Measurements from ENCODE around the gene HS1BP3.

The HS1BP3 gene

DNA sequence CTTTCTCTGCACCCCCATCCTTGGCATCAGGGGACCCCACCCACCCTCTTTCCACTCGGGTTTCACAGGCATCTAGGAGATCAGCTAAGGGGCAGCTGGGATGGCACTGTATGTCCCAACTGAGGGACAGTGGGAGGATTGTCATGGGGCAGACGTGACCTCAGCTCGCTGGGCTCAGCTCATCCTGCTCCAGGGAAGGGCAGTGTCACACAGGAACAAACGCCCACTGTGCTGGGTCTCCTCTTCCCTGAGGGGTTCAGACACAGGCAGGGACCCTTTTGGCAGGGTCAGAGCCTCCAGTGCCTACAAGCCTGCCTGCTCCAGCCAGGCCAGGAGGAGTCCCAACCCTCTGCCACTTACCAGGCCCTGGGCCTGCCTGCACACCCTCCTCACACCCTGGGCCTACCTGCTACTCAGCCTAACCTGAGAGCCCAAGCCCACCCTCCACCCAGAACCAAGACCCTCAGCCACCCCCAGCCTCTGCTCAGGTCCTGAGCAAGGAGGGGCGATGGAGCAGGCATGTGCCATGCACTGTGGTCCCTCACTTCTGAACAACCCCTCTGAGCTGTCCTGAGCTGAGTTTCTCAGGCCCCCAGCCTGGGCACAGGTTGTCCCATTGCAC lies 68.2 kb downstream of the HS1BP3 start:
- DNase-seq = no peak

DNA sequence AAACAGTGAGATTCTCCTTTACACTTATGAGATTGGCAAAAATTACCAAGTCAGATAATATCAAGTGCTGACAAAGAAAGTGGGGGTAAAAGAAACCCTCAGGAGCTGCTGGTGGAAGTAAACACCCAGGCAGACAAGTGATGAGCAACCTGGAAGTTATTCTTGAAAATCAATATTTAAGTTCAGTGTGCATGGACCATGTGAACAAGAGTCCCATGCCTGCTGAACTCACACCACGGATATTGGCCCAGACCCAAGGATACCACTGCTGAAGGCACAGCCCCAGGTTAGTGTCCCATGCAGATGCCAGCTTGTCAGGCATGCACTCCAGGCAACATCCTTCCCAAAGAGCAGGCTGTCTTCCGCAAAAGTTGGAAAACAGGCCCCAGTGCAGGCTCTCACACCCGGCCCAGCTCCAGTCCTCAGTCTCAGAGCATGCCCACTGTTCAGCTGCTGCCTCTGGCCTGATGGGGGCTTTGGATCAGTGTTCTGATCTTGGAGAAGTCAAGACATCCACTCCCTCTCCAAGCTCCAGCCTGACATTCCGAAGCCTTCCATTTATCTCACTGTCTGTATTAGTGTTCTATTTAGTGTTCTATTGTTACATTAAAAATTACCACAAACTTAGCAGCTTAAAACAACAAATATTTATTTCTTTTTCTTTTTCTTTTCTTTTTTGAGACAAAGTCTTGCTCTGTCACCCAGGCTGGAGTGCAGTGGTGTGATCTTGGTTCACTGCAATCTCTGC lies 70.0 kb downstream of the HS1BP3 start:
- DNase-seq = no peak

- no peak for DNase-seq
Measured at GRCh38 chr2:20579866-20580265, 71.0 kb downstream of the HS1BP3 start.

DNA sequence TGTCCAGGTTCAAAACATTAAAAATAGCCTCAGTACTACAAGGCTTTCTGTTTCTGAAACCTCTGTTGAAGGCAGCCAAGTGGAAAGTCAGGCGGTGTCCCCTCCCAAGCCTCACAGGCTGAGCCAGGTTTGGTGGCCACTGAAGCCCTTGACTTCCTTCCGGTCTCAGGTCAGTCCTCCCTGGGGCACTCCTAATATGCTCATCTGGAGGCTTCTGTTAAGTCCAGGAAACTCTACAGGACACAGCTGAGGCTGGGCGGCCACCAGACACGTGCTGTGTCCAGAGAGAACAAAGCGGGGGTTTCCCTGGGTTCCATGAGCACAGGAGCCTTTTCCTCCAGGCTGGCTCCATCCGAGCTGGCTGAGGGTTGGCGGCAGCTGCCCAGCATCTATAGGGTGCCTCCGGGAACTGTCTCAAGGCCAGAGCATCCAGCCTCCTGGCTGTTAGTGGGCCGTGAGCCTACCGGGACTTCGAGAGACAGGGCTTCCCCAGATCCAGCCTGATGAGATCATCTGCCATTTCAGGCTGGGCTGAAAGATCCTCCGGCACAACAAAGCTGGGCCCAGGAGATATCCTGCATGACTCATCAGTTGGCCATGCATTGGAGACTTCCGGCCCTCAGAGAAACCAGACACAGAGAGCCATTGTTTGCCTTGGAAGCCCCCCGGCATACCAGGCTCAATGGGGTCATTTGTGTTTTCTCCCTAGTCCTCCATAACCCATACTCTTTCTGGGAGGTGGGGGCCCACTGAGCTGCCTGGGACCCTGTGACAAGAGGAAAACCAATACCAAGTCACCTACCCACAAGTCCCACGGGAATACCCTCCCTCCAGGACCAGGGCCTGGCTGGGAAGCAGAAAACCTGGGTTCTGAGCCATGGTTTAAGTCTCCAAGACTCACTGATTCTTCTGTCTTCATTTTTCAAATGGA lies 71.7 kb downstream of the HS1BP3 start:
- peak; percentile 99 for DNase-seq

DNA sequence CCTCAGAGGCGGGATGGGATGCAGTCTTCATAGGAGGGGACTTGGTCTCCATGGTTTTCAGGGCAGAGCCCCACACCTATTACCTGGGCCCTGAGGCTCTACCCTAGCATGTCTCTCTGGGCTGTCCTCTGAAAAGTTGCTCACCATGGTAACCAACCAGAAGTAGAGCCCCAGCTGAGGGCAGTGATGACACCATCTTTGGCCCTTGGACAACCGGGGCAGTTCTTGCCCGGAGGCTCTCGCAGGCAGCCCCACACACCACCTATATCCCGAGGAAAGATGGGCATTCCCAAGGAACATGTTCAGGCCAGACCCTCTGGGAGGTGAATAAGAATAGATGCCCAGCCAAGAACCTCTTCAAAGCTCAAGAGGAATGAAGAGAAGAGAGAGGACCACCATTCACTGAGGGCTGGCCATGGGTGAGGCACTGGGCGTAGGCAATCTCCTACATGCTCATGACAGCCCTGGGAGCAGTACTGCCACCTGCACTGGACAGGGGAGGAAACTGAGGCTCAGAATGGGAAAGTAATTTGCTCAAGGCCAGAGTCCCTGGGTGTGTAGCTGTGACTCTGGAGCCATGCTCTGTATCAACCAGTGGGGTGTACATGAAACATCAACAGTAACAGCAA lies 72.5 kb downstream of the HS1BP3 start:
- no peak for DNase-seq

DNA sequence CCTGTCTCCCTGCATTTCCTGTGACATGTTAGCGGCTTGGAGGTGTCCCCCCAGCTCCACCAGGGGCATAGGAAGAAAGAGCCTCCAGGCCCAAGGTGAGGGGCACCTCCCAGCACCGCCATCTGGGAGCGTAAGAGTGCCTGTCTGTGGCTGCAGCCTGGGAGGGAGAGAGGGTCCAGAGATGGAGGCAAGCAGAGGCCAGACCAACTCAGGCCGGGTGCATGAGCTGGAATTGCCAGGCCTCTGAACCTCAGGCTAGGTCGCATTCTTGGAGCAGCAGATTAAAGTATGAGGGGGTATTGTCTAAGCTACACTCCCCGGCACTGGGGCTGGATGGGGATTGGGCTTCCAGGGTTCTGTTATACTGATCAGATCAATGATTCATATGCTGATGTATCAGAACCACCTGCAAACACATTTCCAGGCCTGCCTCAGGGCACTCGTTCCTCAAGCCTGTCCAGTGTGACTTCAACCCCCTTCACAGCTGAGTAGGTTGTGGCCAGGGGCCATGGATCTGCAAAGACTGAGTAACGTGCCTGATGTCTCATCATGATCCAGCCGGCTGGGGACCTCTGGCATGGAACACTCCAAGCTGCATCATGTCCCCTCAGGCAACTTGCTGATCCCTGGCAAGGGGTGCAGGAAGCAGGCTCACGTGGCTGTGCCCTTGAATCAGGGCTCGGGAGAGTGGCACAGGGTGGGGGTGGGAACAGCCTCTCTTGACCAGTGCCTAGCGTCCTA lies 73.2 kb downstream of the HS1BP3 start:
- peak; percentile 98 for DNase-seq

DNA sequence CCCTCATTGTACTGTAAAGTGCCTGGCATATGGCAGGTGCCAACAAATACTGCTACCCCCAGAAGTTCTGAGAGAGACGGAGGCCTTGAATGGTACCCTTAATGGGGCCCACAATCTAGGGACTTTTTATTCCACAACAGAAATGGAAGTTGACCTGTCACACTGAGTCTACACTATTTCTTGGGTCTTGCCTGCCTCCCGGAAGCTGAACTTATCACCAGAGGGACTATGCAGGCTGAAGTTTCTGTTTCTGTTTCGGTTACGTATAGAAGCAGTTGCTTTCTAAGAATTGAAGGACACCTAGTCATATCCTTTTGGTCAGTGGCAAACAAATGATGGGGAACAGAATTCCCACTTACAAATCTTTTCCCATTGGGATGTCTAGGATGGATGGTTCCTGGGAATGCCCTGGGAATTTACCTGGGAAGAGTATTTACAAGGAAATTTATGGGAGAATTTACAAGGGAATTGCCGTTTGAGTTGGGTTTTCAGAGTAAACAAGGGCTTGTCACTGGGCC lies 74.2 kb downstream of the HS1BP3 start:
- DNase-seq = no peak

GRCh38 chr2:20575935-20576597 lies 74.8 kb downstream of the HS1BP3 start:
- no peak for DNase-seq

DNA sequence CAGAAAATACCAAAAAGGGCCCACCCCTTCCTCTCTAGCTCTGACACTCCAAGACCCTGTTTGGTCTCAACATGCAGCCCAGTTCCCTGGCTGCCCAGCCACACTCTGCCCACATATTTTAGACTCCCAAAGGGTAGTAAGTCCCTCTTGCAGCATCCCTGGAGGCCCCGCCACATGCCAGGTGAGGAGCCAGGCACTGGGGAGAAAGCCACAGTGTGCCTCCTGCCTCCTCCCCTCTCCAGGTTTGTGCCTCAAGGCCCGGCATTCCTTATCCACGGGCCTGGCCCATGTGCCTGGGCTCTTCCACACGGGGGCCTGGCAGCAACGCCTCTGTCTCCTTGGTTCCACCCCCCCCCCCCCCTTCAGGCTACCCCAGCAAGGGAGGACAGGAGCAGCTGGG lies 75.5 kb downstream of the HS1BP3 start:
- no peak for DNase-seq

GRCh38 chr2:20574930-20575329 lies 76.0 kb downstream of the HS1BP3 start:
- DNase-seq = no peak

DNA sequence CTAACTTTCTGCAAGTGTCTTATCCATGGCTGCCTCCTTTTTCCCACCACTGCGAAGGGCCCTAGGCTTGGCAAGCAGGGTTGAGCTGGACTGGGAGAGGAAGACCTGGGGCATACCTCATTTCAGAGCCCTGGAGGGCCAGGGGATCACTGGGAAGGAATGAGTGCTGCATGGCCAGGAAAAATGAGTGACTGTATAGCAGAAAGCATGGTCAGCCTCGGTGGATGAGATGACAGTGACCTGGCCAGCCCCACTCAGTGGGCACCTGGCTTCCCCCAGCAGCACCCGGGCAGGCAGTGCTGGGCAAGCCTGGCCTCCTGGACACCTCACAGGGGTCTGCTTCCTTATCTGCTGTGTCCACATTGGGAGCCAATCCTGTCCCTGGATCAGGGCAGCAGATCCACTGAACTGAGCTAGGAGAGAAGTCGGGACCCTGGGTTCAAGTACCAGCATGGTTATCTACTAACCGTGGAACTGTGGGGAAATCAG lies 76.4 kb downstream of the HS1BP3 start:
- DNase-seq = no peak

- no peak for DNase-seq
Measured at GRCh38 chr2:20573620-20574422, 77.1 kb downstream of the HS1BP3 start.

- no peak for DNase-seq
Measured at GRCh38 chr2:20572221-20572620, 78.7 kb downstream of the HS1BP3 start.

- DNase-seq = no peak
Measured at GRCh38 chr2:20571644-20572215, 79.2 kb downstream of the HS1BP3 start.

DNA sequence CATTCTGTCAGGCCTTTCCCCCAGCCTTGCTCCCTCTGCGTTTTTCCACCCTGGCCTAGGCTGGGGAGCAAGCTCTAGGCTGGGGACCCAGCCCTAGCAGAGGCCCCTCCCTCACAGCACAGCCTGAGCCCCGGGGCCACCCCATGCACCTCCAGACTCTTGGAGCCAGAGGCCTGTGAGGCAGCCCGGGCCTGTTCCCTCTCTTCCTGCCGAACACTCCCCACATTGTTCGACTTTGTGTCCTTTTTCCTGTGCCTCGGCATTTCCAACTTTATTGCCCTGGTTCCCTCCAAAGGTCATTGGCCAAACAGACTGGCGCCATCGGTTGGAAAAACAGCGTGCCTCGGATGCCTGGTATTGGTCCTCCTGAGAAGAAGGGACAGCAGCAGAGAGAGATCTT lies 79.7 kb downstream of the HS1BP3 start:
- no peak for DNase-seq

DNA sequence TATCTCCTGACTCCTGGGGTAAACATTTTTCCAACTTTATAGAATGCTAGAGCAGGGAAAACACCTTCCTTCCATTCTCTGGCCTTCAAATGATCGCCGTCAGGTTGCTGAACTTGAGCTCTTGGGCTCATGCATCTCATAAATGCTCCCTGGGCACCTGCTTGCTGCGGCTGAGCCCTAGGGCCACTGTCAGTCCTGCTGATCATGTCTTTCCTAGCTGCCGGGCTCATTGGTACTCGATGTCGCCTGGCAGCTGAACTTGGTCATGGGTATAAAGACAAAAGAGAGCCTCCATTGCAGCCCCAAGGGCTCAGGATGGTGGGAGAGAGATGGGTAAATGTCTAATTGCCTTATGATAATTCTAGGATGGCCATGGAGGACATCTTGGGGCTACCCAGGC lies 80.6 kb downstream of the HS1BP3 start:
- no peak for DNase-seq

DNA sequence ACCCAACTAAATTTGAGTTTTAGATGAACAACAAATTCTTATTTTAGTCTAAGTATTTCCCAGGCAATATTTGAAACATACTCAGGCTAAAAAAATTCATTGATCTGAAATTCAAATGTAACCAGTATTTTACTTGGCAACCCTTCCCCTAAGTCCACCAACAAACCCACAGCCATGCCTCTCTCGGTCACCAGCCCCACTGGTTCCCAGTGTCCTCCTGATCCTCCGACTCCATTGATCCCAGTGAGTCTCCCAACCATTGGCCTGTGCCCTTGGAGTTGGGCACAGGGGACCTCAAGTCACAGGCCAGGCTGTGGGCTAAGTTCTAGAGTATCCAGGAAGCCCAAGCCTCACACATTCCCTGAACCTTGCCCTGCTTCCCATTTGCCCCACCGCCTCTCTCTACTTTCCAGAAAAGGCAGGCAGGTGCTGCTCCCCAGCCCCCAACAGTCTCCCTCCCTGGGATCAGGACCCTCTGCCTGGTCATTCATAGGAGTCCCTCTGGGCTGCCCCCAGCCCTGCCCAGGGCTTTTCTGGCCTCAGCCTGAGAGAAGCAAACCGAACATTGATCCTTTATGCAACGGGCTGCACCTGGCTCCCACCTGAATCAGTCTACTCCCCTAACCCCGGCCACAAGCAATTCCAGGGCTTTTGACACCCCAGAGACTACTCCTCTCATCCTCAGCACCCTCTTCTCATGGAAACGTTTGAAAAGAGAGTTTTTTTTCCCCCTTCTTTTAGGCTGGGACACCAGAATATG lies 81.3 kb downstream of the HS1BP3 start:
- DNase-seq = no peak

- DNase-seq = peak; percentile 23
Measured at GRCh38 chr2:20568501-20569463, 82.1 kb downstream of the HS1BP3 start.

DNA sequence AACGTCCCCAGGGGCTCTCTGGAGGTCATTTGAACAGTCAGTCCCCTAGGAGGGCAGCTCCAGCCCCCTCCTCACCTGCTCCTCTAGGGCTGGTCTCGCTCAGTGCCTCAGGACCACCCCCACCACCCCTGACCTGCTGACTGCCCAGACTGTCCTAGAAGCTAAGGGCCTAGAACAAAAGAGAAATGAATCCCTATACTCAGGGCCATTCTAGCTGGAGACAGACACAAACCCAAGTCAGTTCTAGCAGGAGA lies 83.0 kb downstream of the HS1BP3 start:
- DNase-seq = no peak

Measured in EL (cell line).